Measurements from ENCODE around the gene SRP19. TPM values are rescaled to one million over a fixed set of nuclear protein-coding genes. Genes with fewer than 3 reads are reported as not detected.
"Not testable (repeated sequence)": the region's sequence is repeated elsewhere in the genome, so short reads cannot be mapped to it uniquely, and the experiment has no call there.

The SRP19 gene
- polyA plus RNA-seq, 4 donors = 67.1 to 87.3 (median 80.6) TPM

- DNase-seq (ENCODE audit: low read depth in 4 of 4, low spot score in 3 of 4) = no peak
Measured at GRCh38 chr5:112867411-112867810, 6.3 kb downstream of the SRP19 start.

DNA sequence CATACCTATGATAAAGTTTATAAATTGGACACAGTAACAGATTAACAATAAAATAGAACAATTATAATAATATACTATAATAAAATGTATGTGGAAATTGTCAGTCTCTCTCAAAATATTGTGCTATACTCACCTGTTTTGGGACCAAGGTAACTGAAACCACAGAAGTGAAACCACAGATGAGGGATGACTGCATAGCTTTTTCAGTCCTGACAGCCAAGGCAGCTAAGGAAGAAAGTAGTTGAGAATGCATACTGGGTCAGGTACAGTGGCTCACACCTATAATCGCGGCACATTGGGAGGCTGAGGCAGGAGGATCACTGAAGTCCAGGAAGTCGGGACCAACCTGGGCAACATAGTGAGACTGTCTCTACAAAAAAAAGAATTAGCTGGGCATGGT is 8.9 kb downstream of the SRP19 start:
- DNase-seq (ENCODE audit: low read depth in 4 of 4, low spot score in 3 of 4) = no peak

- DNase-seq (ENCODE audit: low read depth in 4 of 4, low spot score in 3 of 4) = no peak
Measured at GRCh38 chr5:112870966-112871365, 9.9 kb downstream of the SRP19 start.

DNA sequence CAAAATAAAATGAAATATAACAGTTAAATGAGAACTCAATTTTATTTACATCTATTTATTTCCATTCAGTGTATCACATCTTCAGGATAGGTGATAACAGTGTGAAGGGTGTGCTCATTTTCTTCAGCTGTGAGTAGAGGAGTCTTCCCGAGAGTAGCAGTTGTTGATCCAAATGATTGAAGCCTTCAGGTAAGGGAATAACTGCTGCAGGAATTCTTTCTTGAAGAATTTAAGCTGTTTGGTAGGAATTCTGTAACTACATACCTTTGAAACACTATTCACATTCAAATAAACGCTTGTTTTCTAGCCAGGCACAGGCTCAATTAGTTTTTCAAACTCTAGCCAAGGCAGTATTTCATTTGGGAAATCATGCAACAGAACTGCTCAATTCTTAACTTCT is 15.3 kb downstream of the SRP19 start:
- DNase-seq (ENCODE audit: low read depth in 4 of 4, low spot score in 3 of 4) = no peak

DNA sequence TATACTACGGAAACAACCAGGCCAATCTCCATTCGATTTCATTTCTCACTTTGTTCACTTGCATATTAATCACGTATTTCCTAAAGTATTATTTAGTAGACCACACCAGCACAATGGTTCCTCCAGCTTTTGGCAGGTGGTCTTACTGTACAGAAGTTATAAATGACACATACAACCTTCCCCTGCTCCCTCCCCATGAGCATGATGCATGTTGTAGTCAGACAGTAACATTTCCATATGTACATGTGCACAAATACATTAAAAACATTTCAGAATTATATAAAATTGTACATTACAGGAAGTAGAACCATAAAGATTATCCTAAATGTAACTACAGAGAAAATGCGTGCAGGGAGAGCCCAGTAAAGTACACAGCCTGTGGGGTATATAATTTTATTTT is 17.0 kb downstream of the SRP19 start:
- DNase-seq (ENCODE audit: low read depth in 4 of 4, low spot score in 3 of 4) = no peak

- DNase-seq (ENCODE audit: low read depth in 4 of 4, low spot score in 3 of 4) = no peak
Measured at GRCh38 chr5:112878760-112879159, 17.7 kb downstream of the SRP19 start.

GRCh38 chr5:112880219-112880964 is 19.3 kb downstream of the SRP19 start:
- DNase-seq (ENCODE audit: low read depth in 4 of 4, low spot score in 3 of 4) = no peak

GRCh38 chr5:112883192-112883591 is 22.1 kb downstream of the SRP19 start:
- DNase-seq (ENCODE audit: low read depth in 4 of 4, low spot score in 3 of 4) = no peak

GRCh38 chr5:112885001-112885400 is 23.9 kb downstream of the SRP19 start:
- no peak for DNase-seq (ENCODE audit: low read depth in 4 of 4, low spot score in 3 of 4)

DNA sequence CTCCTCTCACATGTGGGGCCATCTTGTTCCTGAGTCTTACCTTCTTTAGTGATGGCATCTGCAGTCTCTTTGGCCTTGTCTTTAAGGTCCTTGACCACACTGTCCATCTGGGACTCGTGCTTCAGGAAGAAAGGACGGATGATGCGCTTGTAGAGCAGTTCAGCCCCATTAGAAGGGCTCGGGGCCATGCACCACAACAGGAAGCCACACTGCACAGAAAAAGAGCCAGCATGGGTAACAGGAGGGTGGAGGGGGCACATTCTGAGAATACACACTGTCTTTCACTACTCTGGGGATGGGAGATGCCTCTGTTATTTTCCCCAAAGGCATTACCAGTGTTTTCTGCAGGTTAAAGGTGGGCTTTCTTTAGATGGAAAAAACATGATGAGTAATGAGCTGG is 25.9 kb downstream of the SRP19 start:
- DNase-seq (ENCODE audit: low read depth in 4 of 4, low spot score in 3 of 4) = no peak

- not testable (repeated sequence) for DNase-seq (ENCODE audit: low read depth in 4 of 4, low spot score in 3 of 4)
Measured at GRCh38 chr5:112892066-112892465, 31.0 kb downstream of the SRP19 start.

DNA sequence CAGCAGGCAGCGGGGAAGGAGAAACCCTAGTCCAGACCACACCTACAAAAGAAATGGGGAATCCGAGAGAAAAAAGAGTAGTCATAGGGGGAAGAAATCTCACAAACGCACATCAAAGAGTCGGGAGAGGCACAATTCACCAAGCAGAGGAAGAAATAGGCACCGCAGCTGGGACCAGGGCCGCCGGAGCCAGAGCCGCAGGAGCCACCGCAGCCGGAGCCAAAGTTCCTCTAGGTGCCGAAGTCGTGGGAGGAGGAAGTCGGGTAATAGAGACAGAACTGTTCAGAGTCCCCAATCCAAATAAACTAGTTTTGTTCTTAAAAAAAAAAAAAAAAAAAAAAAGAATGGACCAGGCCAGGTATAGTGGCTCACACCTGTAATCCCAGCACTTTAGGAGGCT is 31.7 kb downstream of the SRP19 start:
- DNase-seq (ENCODE audit: low read depth in 4 of 4, low spot score in 3 of 4) = no peak

DNA sequence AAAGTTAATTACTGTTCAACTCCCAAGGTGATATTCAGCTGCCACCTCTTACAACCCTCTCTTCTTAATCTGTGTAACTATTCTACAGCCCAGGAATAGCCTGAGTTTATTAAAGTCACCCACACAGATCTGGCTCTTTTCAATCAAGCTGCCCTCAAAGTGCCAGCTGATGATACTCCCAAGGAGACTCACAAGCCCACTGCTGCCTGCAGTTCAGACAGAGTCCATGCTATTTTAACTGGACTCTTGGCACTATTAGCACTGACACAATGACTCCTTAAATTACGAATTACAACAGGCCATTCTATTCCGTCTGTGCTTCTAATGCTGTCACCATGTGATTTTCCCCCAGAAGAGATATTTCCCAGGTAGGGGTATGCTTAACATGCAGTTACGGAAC is 34.6 kb downstream of the SRP19 start:
- no peak for DNase-seq (ENCODE audit: low read depth in 4 of 4, low spot score in 3 of 4)

- no peak for DNase-seq (ENCODE audit: low read depth in 4 of 4, low spot score in 3 of 4)
Measured at GRCh38 chr5:112902561-112902960, 41.5 kb downstream of the SRP19 start.

- not testable (repeated sequence) for DNase-seq (ENCODE audit: low read depth in 4 of 4, low spot score in 3 of 4)
Measured at GRCh38 chr5:112904996-112905395, 43.9 kb downstream of the SRP19 start.

DNA sequence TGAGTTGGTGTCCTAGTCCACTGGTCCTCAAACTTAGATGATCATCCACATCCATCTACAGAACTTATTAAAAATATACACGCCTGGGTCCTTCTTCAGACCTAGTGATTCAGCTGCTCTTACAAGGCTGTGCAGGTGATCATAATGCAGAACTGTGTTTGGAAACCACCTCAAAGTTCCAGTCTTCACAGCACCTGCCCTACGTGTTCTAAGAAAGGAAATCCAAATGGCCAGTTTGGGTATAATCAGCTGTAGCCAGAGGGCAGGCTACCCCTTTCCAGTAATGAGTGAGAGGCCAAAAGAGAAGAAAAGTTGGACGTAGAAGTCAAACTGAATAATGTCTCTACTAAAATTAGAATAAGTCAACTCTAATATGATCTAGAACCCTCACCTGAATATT is 45.5 kb downstream of the SRP19 start:
- no peak for DNase-seq (ENCODE audit: low read depth in 4 of 4, low spot score in 3 of 4)

DNA sequence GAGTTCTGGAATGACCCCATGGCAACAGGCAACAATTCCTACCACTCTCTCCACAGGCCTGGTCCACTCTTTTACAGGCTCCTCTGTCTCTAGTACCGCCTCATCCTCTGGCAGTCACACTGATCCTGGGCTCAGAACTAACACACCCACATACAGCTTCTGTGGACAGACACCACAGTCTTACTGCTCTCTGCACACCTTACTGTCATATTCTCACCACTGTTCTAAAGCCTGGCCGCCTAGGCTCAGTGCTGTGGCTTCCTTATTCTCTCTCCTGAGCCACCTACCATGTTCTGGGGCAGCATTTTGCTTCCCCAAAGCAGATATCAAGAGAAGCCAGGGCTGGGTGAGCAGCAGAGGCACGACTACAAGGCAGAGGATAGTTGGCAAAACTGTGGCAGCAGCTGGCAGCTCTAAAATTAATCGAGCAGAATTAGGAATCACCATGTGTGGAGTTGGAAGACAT is 46.1 kb downstream of the SRP19 start:
- no peak for DNase-seq (ENCODE audit: low read depth in 4 of 4, low spot score in 3 of 4)

DNA sequence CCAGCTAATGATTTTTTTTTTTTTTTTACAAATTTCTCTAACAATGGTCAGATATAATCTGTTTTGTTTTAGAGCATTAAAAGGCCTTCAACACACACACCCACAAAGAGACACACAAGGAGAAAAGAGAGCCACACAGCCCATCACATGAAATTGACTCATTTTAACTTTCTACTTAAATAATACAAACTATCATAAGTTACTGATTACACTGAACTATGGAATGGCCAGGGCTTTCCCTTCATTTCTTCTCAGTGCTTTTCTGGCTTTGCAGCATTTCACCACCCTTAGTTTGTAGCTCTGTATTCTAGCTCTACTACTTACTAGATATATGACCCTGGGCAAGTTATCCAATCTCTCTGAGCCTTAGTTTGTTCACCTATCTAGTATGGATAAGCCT is 47.8 kb downstream of the SRP19 start:
- DNase-seq (ENCODE audit: low read depth in 4 of 4, low spot score in 3 of 4) = no peak

GRCh38 chr5:112910529-112910928 is 49.4 kb downstream of the SRP19 start:
- DNase-seq (ENCODE audit: low read depth in 4 of 4, low spot score in 3 of 4) = no peak

- no peak for DNase-seq (ENCODE audit: low read depth in 4 of 4, low spot score in 3 of 4)
Measured at GRCh38 chr5:112914584-112914983, 53.5 kb downstream of the SRP19 start.

GRCh38 chr5:112915831-112916230 is 54.7 kb downstream of the SRP19 start:
- no peak for DNase-seq (ENCODE audit: low read depth in 4 of 4, low spot score in 3 of 4)

GRCh38 chr5:112917453-112917995 is 56.4 kb downstream of the SRP19 start:
- DNase-seq (ENCODE audit: low read depth in 4 of 4, low spot score in 3 of 4) = no peak

- no peak for DNase-seq (ENCODE audit: low read depth in 4 of 4, low spot score in 3 of 4)
Measured at GRCh38 chr5:112918136-112918535, 57.0 kb downstream of the SRP19 start.
